Esophagus squamous epithelium (tissue), 5 donors: ENCODE measurements around the gene RPUSD4. TPM values are rescaled to one million over a fixed set of nuclear protein-coding genes. Genes with fewer than 3 reads are reported as not detected.

Experiments used
- DNase-seq: peaks from one replicate; lab custom pipeline; 2025; lab: John Stamatoyannopoulos, UW
- H3K27ac ChIP-seq, 4 donors: fragments of 200-600 bp; sonication (generic); one replicate each; pipeline ENCODE4 v1.5.1; 2016 to 2019; ENCODE audit warnings: mild to moderate bottlenecking in 1 of 4
- H3K27me3 ChIP-seq, 4 donors: fragments of 200-600 bp; sonication (generic); 1 replicate in 3 of 4; 2 replicates in 1 of 4; pipeline versions ENCODE4 v1.5.1 to v1.6.0; 2017 to 2021; ENCODE audit warnings: antibody characterized with exemption in 1 of 4
- H3K36me3 ChIP-seq, 3 donors: fragments of 200-600 bp; sonication (generic); one replicate each; pipeline ENCODE4 v1.5.1; 2016 to 2019
- H3K4me1 ChIP-seq, 3 donors: fragments of 200-600 bp; sonication (generic); one replicate each; pipeline ENCODE4 v1.5.1; 2017 to 2019
- H3K4me3 ChIP-seq, 4 donors: fragments of 200-600 bp; sonication (generic); 1 replicate in 3 of 4; 2 replicates in 1 of 4; pipeline ENCODE4 v1.5.1; 2016 to 2019; ENCODE audit warnings: mild to moderate bottlenecking in 2 of 4, moderate library complexity in 1 of 4
- H3K9me3 ChIP-seq, 3 donors: fragments of 200-600 bp; sonication (generic); one replicate each; pipeline ENCODE4 v1.5.1; 2016 to 2019
- POLR2A ChIP-seq, 4 donors: fragments of 450-650 bp; IDR thresholded peaks; one replicate each; pipeline ENCODE4 v1.6.1; 2017; ENCODE audit warnings: antibody characterized with exemption in 4 of 4, mild to moderate bottlenecking in 4 of 4, moderate library complexity in 3 of 4
- WGBS, 2 donors: methylation state at CpG; one replicate each; pipeline ENCODE4 v1.1.5; 2018; 5-methylcytosine and 5-hydroxymethylcytosine counted together
- intact Hi-C: fragments of 100-400 bp; cut with DNase I; formaldehyde crosslinking; loops from one replicate; pipeline ENCODE4 v1.15.0; 2022
- total RNA-seq, 4 donors: library from RNA; depleted of rRNA; stranded (reverse); fragments of >200 nt; gene quantifications; one replicate each; pipeline ENCODE4 v1.1.0, GENCODE V29; 2016
- TF ChIP-seq, protein P1 (sequence below), 6 experiments: fragments of 450-650 bp in 4 of 6; fragments of 200-600 bp in 2 of 6; sonication (generic) in 2 of 6; IDR thresholded peaks; one replicate each; pipeline ENCODE4 v1.5.1; 2016 to 2019; ENCODE audit warnings: antibody characterized with exemption in 6 of 6, mild to moderate bottlenecking in 4 of 6, moderate library complexity in 4 of 6
- donor health status: DM: yes; HTN: yes; CAD: no.

RPUSD4 gene
- total RNA-seq, 4 donors from 2014 or later = 11.7 to 28.6 (median 18.4) TPM

DNA sequence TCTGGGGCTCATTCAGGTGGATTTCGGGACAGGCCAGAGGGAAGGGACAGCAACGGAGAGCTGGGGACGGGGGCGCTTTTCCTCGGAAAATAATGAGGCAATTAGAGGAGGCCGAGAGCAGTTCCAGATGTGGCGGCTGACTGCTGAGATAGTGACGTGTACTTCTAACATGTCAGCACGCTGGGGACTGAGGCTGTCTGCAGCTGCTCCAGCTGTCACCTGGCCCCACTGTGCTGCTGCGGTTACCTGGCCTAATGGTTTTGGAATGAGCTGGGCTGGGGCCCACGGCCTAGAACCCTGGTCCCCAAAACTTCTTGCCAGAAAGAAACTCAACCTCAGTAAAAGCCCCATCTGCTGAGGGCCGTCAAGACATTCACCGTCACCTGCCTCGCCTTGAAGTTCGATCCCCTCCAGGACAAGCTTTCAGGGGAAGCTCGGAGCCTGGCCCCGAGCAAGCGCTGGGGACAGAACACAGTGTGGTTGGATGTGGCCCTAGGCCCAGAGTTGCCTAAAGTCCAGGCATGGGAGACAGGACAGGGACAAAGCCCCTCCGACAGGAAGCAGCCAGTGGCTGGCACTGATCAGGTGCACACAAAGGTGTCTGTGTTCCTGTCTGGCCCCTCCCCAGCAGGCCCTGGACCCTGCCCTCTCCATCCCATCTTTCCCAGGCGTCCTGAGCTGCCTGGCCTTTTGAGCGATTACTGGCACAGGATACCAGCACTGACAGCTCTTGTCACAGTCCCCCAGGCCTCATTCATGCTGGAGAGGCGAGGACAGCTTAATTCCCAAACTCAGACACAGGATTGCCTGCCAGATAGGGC lies 22.1 kb downstream of the RPUSD4 start:
- no peak for TF ChIP-seq POLR2A (IDR thresholded peaks at IDR 0.05)
- TF ChIP-seq, protein P1, sequence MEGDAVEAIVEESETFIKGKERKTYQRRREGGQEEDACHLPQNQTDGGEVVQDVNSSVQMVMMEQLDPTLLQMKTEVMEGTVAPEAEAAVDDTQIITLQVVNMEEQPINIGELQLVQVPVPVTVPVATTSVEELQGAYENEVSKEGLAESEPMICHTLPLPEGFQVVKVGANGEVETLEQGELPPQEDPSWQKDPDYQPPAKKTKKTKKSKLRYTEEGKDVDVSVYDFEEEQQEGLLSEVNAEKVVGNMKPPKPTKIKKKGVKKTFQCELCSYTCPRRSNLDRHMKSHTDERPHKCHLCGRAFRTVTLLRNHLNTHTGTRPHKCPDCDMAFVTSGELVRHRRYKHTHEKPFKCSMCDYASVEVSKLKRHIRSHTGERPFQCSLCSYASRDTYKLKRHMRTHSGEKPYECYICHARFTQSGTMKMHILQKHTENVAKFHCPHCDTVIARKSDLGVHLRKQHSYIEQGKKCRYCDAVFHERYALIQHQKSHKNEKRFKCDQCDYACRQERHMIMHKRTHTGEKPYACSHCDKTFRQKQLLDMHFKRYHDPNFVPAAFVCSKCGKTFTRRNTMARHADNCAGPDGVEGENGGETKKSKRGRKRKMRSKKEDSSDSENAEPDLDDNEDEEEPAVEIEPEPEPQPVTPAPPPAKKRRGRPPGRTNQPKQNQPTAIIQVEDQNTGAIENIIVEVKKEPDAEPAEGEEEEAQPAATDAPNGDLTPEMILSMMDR (IDR thresholded peaks at IDR 0.05) = no peak
- H3K27me3 ChIP-seq = no peaks in the 10 kb centered on the region
- H3K36me3 ChIP-seq = peaks cover 0 to 68% (median 0%) of the 10 kb centered on the region in 3 donors
- intact Hi-C loops = loop anchor here (10.0 kb wide), 1 partner anchor 125 kb away; the partner anchor contains the start of gene CDON
- peaks cover 0 to 3% (median 0%) of the 10 kb centered on the region in 3 donors for H3K4me1 ChIP-seq
- H3K9me3 ChIP-seq = no peaks in the 10 kb centered on the region
- no peak for DNase-seq
- no peak overlapping the region for H3K27ac ChIP-seq
- H3K4me3 ChIP-seq = no peak overlapping the region
- 85 to 93% methylated on average over 7 to 8 of the region's 22 CpGs for WGBS, 2 donors

DNA sequence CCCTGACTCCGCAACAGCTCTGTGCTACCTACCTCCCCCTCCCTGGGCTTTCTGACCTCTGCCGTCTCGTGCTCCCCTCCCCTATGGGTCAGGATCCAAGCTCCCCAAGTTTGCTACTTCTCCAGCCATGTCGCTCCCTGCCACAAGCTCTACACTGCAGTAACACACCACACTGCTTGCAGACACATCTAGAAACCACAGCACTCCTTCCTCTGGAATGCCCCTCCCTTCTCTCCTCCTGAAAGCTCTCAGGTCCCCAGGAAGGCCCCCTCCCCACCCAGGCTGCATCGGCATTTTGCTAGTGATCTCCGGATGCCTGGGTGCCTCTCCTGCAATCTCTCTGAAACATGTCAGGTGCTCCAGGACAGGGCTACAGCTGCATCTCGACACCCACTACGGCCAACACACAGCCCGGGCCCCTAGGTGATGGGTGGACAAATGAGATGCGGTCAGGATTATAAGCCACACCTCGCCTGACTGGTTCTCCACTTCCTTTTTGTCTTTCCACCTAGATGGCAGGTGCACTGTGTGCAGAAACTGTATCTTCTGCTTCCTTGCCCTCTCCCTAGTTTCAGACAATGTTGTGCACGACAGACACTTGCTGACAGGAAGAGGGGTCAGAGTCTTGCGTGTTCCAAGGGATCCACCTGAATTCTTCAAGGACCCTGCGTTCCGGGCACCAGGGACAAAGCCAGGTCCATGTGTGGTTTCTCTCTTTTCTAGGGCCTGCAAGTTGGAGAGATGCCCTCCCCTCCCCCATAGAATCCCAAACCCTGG lies 22.9 kb downstream of the RPUSD4 start:
- Histone ChIP-seq H3K36me3 (peaks cover 0 to 67% (median 0%) of the 10 kb centered on the region in 3 donors), H3K27ac (no peak overlapping the region), H3K27me3 (no peaks in the 10 kb centered on the region), H3K4me1 (no peaks in the 10 kb centered on the region), H3K9me3 (no peaks in the 10 kb centered on the region), H3K4me3 (no peak overlapping the region)
- no peak for TF ChIP-seq POLR2A (IDR thresholded peaks at IDR 0.05)
- TF ChIP-seq, protein P1 (IDR thresholded peaks at IDR 0.05) = no peak
- WGBS, 2 donors = 81 to 88% methylated on average over 10 to 15 of the region's 15 CpGs
- intact Hi-C loops = loop anchor here (10.0 kb wide), 1 partner anchor 124 kb away; the partner anchor contains the start of gene CDON
- no peak for DNase-seq

DNA sequence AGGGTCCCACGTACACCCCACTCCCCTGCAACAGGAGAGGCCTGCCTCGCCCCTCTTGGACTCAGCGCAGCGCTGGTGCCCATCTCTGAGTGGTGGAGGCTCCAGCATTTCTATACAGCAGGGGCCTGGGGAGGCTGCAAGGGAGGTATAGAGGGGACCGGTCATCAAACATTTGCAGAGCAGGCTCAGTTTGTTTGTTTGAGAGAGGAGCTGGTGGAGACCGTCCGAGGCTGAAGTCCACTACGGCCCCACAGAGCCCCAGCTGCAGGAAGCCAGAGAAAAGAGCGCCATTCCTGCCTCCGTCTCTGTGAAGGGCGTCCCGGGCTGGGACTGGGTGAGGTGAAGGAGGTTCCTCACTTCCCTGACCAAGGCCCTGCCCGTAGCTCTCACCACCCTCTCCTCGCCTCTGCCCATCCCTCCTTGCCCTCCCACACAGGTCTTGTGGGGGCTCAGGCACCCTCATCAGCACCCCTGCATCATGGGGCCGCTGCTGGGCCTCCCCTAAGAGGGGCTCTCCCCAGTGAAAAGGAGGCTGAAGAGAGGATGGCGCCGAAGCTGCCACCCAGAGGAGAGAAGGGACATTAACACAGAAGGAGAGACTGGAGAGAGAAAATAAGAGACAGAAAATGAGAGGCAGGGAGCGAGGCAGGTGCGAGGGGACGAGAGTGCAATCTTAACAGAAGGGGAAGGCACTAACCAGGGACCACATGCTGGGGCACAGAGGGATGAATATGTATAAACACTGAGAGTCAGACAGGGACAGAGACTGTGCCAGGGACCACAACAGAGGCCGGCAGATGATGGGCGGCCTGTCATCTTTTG lies 24.5 kb downstream of the RPUSD4 start:
- DNase-seq = no peak
- no peak for TF ChIP-seq POLR2A (IDR thresholded peaks at IDR 0.05)
- TF ChIP-seq, protein P1 (IDR thresholded peaks at IDR 0.05) = no peak
- H3K27ac ChIP-seq = no peak overlapping the region

DNA sequence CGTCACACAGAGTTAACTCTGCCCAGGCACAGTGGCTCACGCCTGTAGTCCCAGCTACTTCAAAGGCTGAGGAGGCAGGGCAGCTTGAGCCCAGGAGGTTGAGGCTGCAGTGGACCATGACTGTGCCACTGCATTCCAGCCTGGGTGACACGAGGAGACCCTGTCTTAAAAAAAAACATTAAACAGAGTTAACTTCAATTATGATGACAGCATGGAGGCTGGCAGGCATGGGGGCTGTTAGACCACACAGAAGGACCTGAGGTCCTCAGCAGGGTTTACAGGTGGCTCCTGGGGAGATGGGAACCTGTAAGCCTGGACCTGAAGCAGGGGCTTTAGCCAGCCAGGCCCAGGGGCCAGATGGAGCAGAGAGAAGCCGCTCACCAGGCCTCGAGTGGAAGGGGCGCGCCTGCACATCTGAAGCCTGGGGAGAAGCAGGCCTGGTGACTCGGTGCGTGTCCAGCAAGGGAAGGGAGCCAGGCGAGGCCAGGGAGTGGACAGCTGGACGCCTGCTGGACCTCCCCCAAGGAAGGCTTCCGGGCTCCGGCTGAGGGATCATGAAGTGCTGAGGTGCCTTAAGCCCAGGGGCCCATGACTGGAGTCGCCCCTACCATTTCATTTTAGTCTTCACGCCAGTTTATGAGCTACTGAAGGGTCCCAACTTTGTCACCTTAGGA lies 25.3 kb downstream of the RPUSD4 start:
- Histone ChIP-seq H3K36me3 (peaks cover 0 to 43% (median 0%) of the 10 kb centered on the region in 3 donors), H3K9me3 (no peaks in the 10 kb centered on the region), H3K27me3 (no peaks in the 10 kb centered on the region), H3K4me3 (no peak overlapping the region), H3K4me1 (no peaks in the 10 kb centered on the region), H3K27ac (no peak overlapping the region)
- DNase-seq = no peak
- intact Hi-C loops = loop anchor here (10.0 kb wide), 1 partner anchor 121 kb away; the partner anchor contains the start of gene CDON
- TF ChIP-seq POLR2A (IDR thresholded peaks at IDR 0.05) = no peak
- TF ChIP-seq, protein P1 (IDR thresholded peaks at IDR 0.05) = no peak
- WGBS, 2 donors = 76 to 78% methylated on average over 5 to 6 of the region's 15 CpGs

More for the DNA sequence above, 24.5 kb downstream of the RPUSD4 start:
- no peaks in the 10 kb centered on the region for H3K27me3 ChIP-seq
- intact Hi-C loops = loop anchor here (10.0 kb wide), 1 partner anchor 122 kb away; the partner anchor contains the start of gene CDON
- no peaks in the 10 kb centered on the region for H3K9me3 ChIP-seq
- no peaks in the 10 kb centered on the region for H3K4me1 ChIP-seq
- H3K36me3 ChIP-seq = peaks cover 0 to 51% (median 0%) of the 10 kb centered on the region in 3 donors
- 87 to 90% methylated on average over 9 to 18 of the region's 22 CpGs for WGBS, 2 donors
- H3K4me3 ChIP-seq = no peak overlapping the region
